HL-60 (cell line): Measurements from ENCODE around the gene TFPI.
"Not testable (repeated sequence)": the region's sequence is repeated elsewhere in the genome, so short reads cannot be mapped to it uniquely, and the experiment has no call there.

ENCODE experiments used
- DNase-seq, 2 experiments: peaks; one replicate each; pipeline ENCODE4 v3.0.0-alpha.2; 2010 to 2020; ENCODE audit warnings: low read depth in 1 of 2, low spot score in 1 of 2
- H3K27ac ChIP-seq: fragments of 250-450 bp; sonication (Bioruptor Pico); replicated peaks from 2 replicates; pipeline ENCODE4 v1.5.1; 2020; ENCODE audit warnings: mild to moderate bottlenecking, moderate library complexity
- H3K27me3 ChIP-seq: fragments of 250-450 bp; sonication (Bioruptor Pico); 2 replicates; pipeline ENCODE4 v1.5.1; 2021; ENCODE audit warnings: mild to moderate bottlenecking, moderate library complexity; ENCODE audit not compliant: insufficient read depth, poor library complexity, severe bottlenecking
- H3K4me3 ChIP-seq: replicated peaks from 2 replicates; pipeline ENCODE4 v1.5.1; 2011; ENCODE audit warnings: mild to moderate bottlenecking, control low read depth, low read length; ENCODE audit not compliant: insufficient read depth
- GABPA ChIP-seq: IDR thresholded peaks from 2 replicates; pipeline ENCODE4 v1.6.1; 2012; ENCODE audit warnings: low read depth
- POLR2AphosphoS5 ChIP-seq: IDR thresholded peaks from 2 replicates; pipeline ENCODE4 v1.6.1; 2012; ENCODE audit warnings: low read depth
- SPI1 ChIP-seq: IDR thresholded peaks from 2 replicates; pipeline ENCODE4 v1.6.1; 2012; ENCODE audit warnings: low read depth, mild to moderate bottlenecking, borderline replicate concordance
- TF ChIP-seq, protein P1 (sequence below): IDR thresholded peaks from one replicate; pipeline ENCODE4 v1.5.1; 2011; ENCODE audit warnings: low read length, control low read depth, inconsistent platforms; ENCODE audit not compliant: insufficient read depth
- TF ChIP-seq, protein P2 (sequence below): IDR thresholded peaks from 2 replicates; pipeline ENCODE4 v1.6.1; 2012; ENCODE audit warnings: low read depth; ENCODE audit not compliant: insufficient replicate concordance

The TFPI gene

GRCh38 chr2:187519419-187520120 is 34.7 kb downstream of the TFPI start:
- no peak for TF ChIP-seq GABPA
- no peak for TF ChIP-seq POLR2AphosphoS5
- no peak for TF ChIP-seq SPI1
- TF ChIP-seq, protein P1, sequence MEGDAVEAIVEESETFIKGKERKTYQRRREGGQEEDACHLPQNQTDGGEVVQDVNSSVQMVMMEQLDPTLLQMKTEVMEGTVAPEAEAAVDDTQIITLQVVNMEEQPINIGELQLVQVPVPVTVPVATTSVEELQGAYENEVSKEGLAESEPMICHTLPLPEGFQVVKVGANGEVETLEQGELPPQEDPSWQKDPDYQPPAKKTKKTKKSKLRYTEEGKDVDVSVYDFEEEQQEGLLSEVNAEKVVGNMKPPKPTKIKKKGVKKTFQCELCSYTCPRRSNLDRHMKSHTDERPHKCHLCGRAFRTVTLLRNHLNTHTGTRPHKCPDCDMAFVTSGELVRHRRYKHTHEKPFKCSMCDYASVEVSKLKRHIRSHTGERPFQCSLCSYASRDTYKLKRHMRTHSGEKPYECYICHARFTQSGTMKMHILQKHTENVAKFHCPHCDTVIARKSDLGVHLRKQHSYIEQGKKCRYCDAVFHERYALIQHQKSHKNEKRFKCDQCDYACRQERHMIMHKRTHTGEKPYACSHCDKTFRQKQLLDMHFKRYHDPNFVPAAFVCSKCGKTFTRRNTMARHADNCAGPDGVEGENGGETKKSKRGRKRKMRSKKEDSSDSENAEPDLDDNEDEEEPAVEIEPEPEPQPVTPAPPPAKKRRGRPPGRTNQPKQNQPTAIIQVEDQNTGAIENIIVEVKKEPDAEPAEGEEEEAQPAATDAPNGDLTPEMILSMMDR, result no peak
- TF ChIP-seq, protein P2, sequence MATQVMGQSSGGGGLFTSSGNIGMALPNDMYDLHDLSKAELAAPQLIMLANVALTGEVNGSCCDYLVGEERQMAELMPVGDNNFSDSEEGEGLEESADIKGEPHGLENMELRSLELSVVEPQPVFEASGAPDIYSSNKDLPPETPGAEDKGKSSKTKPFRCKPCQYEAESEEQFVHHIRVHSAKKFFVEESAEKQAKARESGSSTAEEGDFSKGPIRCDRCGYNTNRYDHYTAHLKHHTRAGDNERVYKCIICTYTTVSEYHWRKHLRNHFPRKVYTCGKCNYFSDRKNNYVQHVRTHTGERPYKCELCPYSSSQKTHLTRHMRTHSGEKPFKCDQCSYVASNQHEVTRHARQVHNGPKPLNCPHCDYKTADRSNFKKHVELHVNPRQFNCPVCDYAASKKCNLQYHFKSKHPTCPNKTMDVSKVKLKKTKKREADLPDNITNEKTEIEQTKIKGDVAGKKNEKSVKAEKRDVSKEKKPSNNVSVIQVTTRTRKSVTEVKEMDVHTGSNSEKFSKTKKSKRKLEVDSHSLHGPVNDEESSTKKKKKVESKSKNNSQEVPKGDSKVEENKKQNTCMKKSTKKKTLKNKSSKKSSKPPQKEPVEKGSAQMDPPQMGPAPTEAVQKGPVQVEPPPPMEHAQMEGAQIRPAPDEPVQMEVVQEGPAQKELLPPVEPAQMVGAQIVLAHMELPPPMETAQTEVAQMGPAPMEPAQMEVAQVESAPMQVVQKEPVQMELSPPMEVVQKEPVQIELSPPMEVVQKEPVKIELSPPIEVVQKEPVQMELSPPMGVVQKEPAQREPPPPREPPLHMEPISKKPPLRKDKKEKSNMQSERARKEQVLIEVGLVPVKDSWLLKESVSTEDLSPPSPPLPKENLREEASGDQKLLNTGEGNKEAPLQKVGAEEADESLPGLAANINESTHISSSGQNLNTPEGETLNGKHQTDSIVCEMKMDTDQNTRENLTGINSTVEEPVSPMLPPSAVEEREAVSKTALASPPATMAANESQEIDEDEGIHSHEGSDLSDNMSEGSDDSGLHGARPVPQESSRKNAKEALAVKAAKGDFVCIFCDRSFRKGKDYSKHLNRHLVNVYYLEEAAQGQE, result no peak
- Histone ChIP-seq H3K4me3 (no peak overlapping the region), H3K27ac (no peak overlapping the region), H3K27me3 (no peaks in the 10 kb centered on the region)
- no peak for DNase-seq

DNA sequence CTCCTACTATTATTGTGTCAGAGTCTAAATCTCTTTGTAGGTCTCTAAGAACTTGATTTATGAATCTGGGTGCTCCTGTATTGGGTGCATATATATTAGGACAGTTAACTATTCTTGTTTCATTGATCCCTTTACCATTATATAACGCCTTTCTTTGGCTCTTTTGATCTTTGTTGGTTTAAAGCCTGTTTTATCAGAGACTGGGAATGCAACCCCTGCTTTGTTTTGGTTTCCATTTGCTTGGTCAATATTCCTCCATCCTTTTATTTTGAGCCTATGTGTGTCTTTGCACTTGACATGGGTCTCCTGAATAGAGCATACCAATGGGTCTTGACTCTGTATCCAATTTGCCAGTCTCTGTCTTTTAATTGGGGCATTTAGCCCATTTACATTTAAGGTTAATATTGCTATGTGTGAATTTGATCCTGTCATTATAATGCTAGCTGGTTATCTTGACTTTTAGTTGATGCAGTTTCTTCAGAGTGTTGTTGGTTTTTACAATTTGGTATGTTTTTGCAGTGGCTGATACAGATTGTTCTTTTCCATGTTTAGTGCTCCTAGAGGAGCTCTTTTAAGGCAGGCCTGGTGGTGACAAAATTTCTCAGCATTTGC is 36.4 kb downstream of the TFPI start:
- H3K27me3 ChIP-seq, H3K4me3 ChIP-seq, H3K27ac ChIP-seq, DNase-seq: not testable (repeated sequence)

GRCh38 chr2:187516630-187517510 is 37.4 kb downstream of the TFPI start:
- H3K27ac ChIP-seq, H3K27me3 ChIP-seq, H3K4me3 ChIP-seq, DNase-seq: not testable (repeated sequence)

GRCh38 chr2:187514930-187515329 is 39.3 kb downstream of the TFPI start:
- Histone ChIP-seq H3K27ac (no peak overlapping the region), H3K4me3 (no peak overlapping the region), H3K27me3 (no peaks in the 10 kb centered on the region)
- no peak for DNase-seq
- TF ChIP-seq POLR2AphosphoS5, result no peak
- TF ChIP-seq, protein P1, result no peak
- TF ChIP-seq, protein P2, result no peak
- TF ChIP-seq GABPA, result no peak
- TF ChIP-seq SPI1, result no peak

GRCh38 chr2:187514235-187514829 is 39.9 kb downstream of the TFPI start:
- H3K27me3 ChIP-seq, H3K27ac ChIP-seq, H3K4me3 ChIP-seq, DNase-seq: not testable (repeated sequence)

GRCh38 chr2:187513460-187514234 is 40.6 kb downstream of the TFPI start:
- H3K27ac ChIP-seq, H3K27me3 ChIP-seq, H3K4me3 ChIP-seq, DNase-seq: not testable (repeated sequence)
